Measurements from ENCODE around the gene GTF3A. TPM values are rescaled to one million over a fixed set of nuclear protein-coding genes. Genes with fewer than 3 reads are reported as not detected.
A peak's percentile ranks its signal among the peaks of the same experiment; 100 is the strongest.

Gene GTF3A
- total and polyA plus RNA-seq, 10 donors = 90.7 to 275 (median 133) TPM

DNA sequence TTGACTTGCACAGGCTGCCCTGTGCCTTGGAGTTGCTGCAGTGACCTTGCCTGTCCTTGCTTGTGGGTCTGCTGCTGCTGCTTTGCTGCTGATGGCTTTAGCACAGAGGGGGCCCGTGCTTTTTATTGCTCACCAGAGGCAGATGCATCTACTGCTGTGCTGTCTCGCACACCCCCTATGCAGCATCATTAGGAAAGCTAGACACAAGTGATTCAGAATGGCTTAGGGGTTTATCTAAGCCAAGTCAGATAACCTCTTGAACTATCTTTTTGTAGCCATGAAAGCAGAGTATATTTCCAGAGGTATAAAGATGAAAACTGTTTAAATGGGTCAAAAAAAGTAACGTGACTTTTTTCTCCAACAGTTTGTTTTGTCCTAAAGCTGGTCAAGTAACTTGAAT lies 7.8 kb downstream of the GTF3A start:
- Histone ChIP-seq H3K9me3 (no peaks in the 10 kb centered on the region), H3K4me3 (no peak overlapping the region), H3K4me1 (peaks cover 3 to 62% (median 25%) of the 10 kb centered on the region in 6 donors), H3K36me3 (peaks cover 6 to 100% (median 84%) of the 10 kb centered on the region in 6 donors), H3K27ac (peak overlapping the region in 5 of 8 donors; percentile 23 to 70 (median 43)), H3K27me3 (replicated peaks in 1 of 7) (no peaks in the 10 kb centered on the region)
- intact Hi-C loops (cut with DNase I; ENCODE audit: low total_unique reads) = no loop called here
- DNase-seq = no peak
- TF ChIP-seq POLR2AphosphoS5 (IDR thresholded peaks at IDR 0.05) (peak in 1 of 3 donors; percentile 35), POLR2A (IDR thresholded peaks at IDR 0.05) (no peak)
- TF ChIP-seq, protein P1, sequence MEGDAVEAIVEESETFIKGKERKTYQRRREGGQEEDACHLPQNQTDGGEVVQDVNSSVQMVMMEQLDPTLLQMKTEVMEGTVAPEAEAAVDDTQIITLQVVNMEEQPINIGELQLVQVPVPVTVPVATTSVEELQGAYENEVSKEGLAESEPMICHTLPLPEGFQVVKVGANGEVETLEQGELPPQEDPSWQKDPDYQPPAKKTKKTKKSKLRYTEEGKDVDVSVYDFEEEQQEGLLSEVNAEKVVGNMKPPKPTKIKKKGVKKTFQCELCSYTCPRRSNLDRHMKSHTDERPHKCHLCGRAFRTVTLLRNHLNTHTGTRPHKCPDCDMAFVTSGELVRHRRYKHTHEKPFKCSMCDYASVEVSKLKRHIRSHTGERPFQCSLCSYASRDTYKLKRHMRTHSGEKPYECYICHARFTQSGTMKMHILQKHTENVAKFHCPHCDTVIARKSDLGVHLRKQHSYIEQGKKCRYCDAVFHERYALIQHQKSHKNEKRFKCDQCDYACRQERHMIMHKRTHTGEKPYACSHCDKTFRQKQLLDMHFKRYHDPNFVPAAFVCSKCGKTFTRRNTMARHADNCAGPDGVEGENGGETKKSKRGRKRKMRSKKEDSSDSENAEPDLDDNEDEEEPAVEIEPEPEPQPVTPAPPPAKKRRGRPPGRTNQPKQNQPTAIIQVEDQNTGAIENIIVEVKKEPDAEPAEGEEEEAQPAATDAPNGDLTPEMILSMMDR (IDR thresholded peaks at IDR 0.05 in 8 of 11, conservative IDR thresholded peaks at IDR 0.05 in 3 of 11) = no peak
- 84 to 96% (median 94%) methylated on average over 3 of the region's 3 CpGs for WGBS, 5 donors

DNA sequence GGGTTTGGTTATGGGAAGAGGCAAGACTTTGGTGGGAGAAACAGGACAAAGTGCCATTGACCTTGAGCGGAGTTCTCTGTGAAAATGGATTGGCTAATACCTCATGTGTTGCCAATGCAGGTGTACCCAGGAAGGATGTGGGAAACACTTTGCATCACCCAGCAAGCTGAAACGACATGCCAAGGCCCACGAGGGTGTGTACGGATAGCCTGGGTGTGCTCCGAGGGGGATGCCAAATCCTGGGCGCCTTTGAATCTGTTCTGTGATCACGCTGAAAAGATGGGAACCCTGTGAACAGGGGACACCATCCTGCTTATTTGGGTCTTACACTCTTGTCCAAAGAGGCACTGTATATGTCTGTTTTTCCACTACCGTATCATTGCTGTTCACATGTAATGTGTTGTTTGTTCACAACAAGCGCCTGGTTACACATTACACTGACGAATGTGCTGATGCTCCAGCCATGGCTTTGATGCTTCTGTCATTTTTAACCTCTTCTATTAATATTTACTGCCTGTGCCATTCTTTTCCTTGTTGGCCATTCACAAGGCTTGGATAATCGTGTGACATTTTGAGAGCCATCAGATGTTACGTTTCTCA lies 8.3 kb downstream of the GTF3A start:
- H3K27ac ChIP-seq = peak overlapping the region in 4 of 8 donors; percentile 23 to 70 (median 49)
- no peaks in the 10 kb centered on the region for H3K9me3 ChIP-seq
- H3K4me3 ChIP-seq = no peak overlapping the region
- TF ChIP-seq POLR2A (IDR thresholded peaks at IDR 0.05) (no peak), POLR2AphosphoS5 (IDR thresholded peaks at IDR 0.05) (peak in 1 of 3 donors; percentile 64)
- TF ChIP-seq, protein P1 (IDR thresholded peaks at IDR 0.05 in 8 of 11, conservative IDR thresholded peaks at IDR 0.05 in 3 of 11) = no peak
- no peaks in the 10 kb centered on the region for H3K27me3 ChIP-seq (replicated peaks in 1 of 7)
- no peak for DNase-seq
- intact Hi-C loops (cut with DNase I; ENCODE audit: low total_unique reads) = no loop called here
- peaks cover 6 to 100% (median 83%) of the 10 kb centered on the region in 6 donors for H3K36me3 ChIP-seq
- H3K4me1 ChIP-seq = peaks cover 0 to 57% (median 20%) of the 10 kb centered on the region in 6 donors
- 67 to 81% (median 80%) methylated on average over 12 of the region's 12 CpGs for WGBS, 5 donors

DNA sequence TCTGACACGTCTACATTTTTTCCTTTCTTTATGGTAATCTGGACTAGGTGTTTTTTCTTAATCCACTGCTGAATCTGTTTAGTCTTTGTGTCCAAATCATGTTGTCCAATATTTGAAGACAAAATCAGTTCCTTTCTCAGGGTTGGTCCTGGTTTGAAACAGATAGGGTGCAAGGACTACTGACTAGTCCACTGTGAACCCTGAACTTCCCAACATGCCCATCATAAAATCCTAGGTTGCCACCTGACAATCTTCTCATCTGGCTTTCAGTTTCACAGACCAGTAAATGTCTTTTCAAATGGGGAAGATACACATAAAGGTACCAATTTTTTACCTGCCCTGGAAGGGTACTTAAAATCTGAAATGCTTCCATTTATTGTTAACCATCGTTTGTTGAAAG lies 12.7 kb downstream of the GTF3A start:
- 89 to 97% (median 96%) methylated on average over 2 of the region's 2 CpGs for WGBS, 5 donors
- DNase-seq = no peak
- H3K4me3 ChIP-seq = no peak overlapping the region
- H3K36me3 ChIP-seq = peaks cover 0 to 99% (median 58%) of the 10 kb centered on the region in 6 donors
- H3K4me1 ChIP-seq = peaks cover 0 to 44% (median 15%) of the 10 kb centered on the region in 6 donors
- no peaks in the 10 kb centered on the region for H3K27me3 ChIP-seq (replicated peaks in 1 of 7)
- intact Hi-C loops (cut with DNase I; ENCODE audit: low total_unique reads) = no loop called here
- TF ChIP-seq POLR2A (IDR thresholded peaks at IDR 0.05) = no peak
- H3K9me3 ChIP-seq = no peaks in the 10 kb centered on the region
- H3K27ac ChIP-seq = no peak overlapping the region

DNA sequence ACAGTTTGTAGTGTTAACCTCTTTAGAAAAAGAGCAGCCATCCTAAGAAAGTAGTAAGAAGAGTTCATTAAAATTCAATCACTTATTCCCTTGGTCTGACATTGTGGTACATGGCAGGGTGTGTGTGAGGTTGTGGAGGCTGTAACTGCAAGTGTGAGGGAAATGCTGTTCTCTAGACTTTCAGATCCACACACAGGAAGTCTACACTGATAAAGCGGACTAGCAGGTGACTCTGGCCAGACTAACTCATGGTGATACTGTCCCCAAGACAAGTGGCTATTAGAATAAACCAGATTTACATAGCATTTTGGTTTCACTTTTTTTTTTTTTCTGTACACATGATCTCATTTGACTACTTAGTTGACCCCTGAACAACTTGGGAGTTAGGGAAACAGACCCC lies 16.0 kb downstream of the GTF3A start:
- intact Hi-C loops (cut with DNase I; ENCODE audit: low total_unique reads) = no loop called here
- H3K27me3 ChIP-seq (replicated peaks in 1 of 7) = no peaks in the 10 kb centered on the region
- H3K4me3 ChIP-seq = no peak overlapping the region
- 58 to 73% (median 67%) methylated on average over 1 of the region's 1 CpG for WGBS, 5 donors
- TF ChIP-seq, protein P1 (IDR thresholded peaks at IDR 0.05 in 8 of 11, conservative IDR thresholded peaks at IDR 0.05 in 3 of 11) = no peak
- no peak for TF ChIP-seq POLR2AphosphoS5 (IDR thresholded peaks at IDR 0.05)
- TF ChIP-seq POLR2A (IDR thresholded peaks at IDR 0.05) = no peak
- H3K36me3 ChIP-seq = peaks cover 0 to 92% (median 29%) of the 10 kb centered on the region in 6 donors
- peak overlapping the region in 1 of 8 donors; percentile 62 for H3K27ac ChIP-seq
- DNase-seq = no peak
- H3K4me1 ChIP-seq = peaks cover 0 to 49% (median 21%) of the 10 kb centered on the region in 6 donors
- H3K9me3 ChIP-seq = no peaks in the 10 kb centered on the region
